ENCODE results near the gene WDR70.

DNA sequence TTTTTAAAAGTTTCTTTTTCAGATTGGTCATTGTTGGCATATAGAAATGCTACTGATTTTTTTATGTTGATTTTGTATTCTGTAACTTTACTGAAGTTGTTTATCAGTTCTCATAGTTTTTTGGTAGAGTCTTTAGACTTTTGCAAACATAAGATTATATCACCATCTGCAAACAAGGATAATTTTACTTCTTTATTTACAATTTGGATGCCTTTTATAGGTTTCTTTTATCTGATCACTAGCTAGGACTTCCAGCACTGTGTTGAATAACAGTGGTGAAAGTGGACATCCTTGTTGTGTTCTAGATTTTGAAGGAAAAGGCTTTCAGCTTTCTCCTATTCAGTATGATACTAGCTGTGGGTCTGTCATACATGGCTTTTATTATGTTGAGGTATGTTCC is 170.3 kb downstream of the WDR70 start:
- TF ChIP-seq, protein P1, sequence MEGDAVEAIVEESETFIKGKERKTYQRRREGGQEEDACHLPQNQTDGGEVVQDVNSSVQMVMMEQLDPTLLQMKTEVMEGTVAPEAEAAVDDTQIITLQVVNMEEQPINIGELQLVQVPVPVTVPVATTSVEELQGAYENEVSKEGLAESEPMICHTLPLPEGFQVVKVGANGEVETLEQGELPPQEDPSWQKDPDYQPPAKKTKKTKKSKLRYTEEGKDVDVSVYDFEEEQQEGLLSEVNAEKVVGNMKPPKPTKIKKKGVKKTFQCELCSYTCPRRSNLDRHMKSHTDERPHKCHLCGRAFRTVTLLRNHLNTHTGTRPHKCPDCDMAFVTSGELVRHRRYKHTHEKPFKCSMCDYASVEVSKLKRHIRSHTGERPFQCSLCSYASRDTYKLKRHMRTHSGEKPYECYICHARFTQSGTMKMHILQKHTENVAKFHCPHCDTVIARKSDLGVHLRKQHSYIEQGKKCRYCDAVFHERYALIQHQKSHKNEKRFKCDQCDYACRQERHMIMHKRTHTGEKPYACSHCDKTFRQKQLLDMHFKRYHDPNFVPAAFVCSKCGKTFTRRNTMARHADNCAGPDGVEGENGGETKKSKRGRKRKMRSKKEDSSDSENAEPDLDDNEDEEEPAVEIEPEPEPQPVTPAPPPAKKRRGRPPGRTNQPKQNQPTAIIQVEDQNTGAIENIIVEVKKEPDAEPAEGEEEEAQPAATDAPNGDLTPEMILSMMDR (IDR thresholded peaks at IDR 0.05) = no peak
- no peak for TF ChIP-seq POLR2A (IDR thresholded peaks at IDR 0.05)
